HepG2 (cell line): ENCODE measurements around the gene ZNF655. TPM values are rescaled to one million over a fixed set of nuclear protein-coding genes. Genes with fewer than 3 reads are reported as not detected.

Experiments used
- ATF7 ChIP-seq, 2 experiments: fragments of 450-650 bp in 1 of 2; sonication (generic) in 1 of 2; formaldehyde crosslinking in 1 of 2; IDR thresholded peaks; 2 replicates each; pipeline versions ENCODE4 v1.4.0 to v1.6.1; 2016 to 2020; ENCODE audit warnings: antibody characterized with exemption in 1 of 2, mild to moderate bottlenecking in 1 of 2, missing genetic modification reagents in 1 of 2
- CBFB ChIP-seq: sonication (generic); formaldehyde crosslinking; IDR thresholded peaks from 2 replicates; pipeline ENCODE4 v1.4.0; 2020; ENCODE audit warnings: missing genetic modification reagents
- CEBPB ChIP-seq: IDR thresholded peaks from 2 replicates; pipeline ENCODE4 v1.6.1; 2011; ENCODE audit warnings: low read depth, low read length, improper control_type of control experiment, borderline replicate concordance
- MBNL3 ChIP-seq: fragments of 250-450 bp; sonication (Bioruptor Pico); conservative IDR thresholded peaks from 2 replicates; pipeline ENCODE4 v1.8.0; 2022; ENCODE audit warnings: mild to moderate bottlenecking, inconsistent platforms
- PHF8 ChIP-seq: sonication (generic); formaldehyde crosslinking; IDR thresholded peaks from 2 replicates; pipeline ENCODE4 v1.5.0; 2020; ENCODE audit warnings: missing genetic modification reagents
- POLR2G ChIP-seq: fragments of 200-400 bp; formaldehyde crosslinking; IDR thresholded peaks from 2 replicates; pipeline ENCODE4 v1.6.1; 2018; ENCODE audit warnings: mild to moderate bottlenecking, low read depth, low read length, moderate library complexity
- SP140L ChIP-seq: sonication (generic); formaldehyde crosslinking; IDR thresholded peaks from 2 replicates; pipeline ENCODE4 v1.4.0; 2020; ENCODE audit warnings: missing genetic modification reagents, borderline replicate concordance
- TBX2 ChIP-seq: sonication (generic); formaldehyde crosslinking; IDR thresholded peaks from 2 replicates; pipeline ENCODE4 v1.5.0; 2020; ENCODE audit warnings: missing genetic modification reagents, mild to moderate bottlenecking, borderline replicate concordance
- ZBTB1 ChIP-seq: sonication (generic); formaldehyde crosslinking; IDR thresholded peaks from 2 replicates; pipeline ENCODE4 v1.4.0; 2020; ENCODE audit warnings: missing genetic modification reagents, borderline replicate concordance
- ZBTB44 ChIP-seq: sonication (generic); formaldehyde crosslinking; IDR thresholded peaks from 2 replicates; pipeline ENCODE4 v1.4.0; 2020; ENCODE audit warnings: missing genetic modification reagents
- ZFP36 ChIP-seq: fragments of 150-350 bp; IDR thresholded peaks from 2 replicates; pipeline ENCODE4 v1.6.1; 2018; ENCODE audit warnings: borderline replicate concordance, low read length, low read depth; ENCODE audit not compliant: partially characterized antibody
- ZFP41 ChIP-seq: sonication (generic); formaldehyde crosslinking; IDR thresholded peaks from 2 replicates; pipeline ENCODE4 v1.4.0; 2020; ENCODE audit warnings: mild to moderate bottlenecking, missing genetic modification reagents, borderline replicate concordance
- ZMYM2 ChIP-seq: sonication (generic); formaldehyde crosslinking; IDR thresholded peaks from 2 replicates; pipeline ENCODE4 v1.8.0; 2022; ENCODE audit warnings: mild to moderate bottlenecking, missing genetic modification reagents
- ZNF549 ChIP-seq: sonication (generic); formaldehyde crosslinking; IDR thresholded peaks from 2 replicates; pipeline ENCODE4 v1.5.0; 2020; ENCODE audit warnings: missing genetic modification reagents
- ZNF616 ChIP-seq: sonication (generic); formaldehyde crosslinking; IDR thresholded peaks from 2 replicates; pipeline ENCODE4 v1.5.0; 2020; ENCODE audit warnings: low read depth, mild to moderate bottlenecking, missing genetic modification reagents
- ZNF83 ChIP-seq: sonication (generic); formaldehyde crosslinking; IDR thresholded peaks from 2 replicates; pipeline ENCODE4 v1.4.0; 2020; ENCODE audit warnings: missing genetic modification reagents, mild to moderate bottlenecking, borderline replicate concordance
- ZNF878 ChIP-seq: sonication (generic); formaldehyde crosslinking; IDR thresholded peaks from 2 replicates; pipeline ENCODE4 v1.8.1; 2023; ENCODE audit warnings: mild to moderate bottlenecking, missing genetic modification reagents, moderate library complexity
- polyA plus RNA-seq, 8 experiments: library from polyadenylated mRNA; depleted of rRNA in 3 of 8; stranded (reverse) in 7 of 8; unstranded in 1 of 8; fragments of >200 nt; fragmentation: Illumina TruSeq in 4 of 8; extraction: Trizol in 4 of 8; gene quantifications; 2 replicates each; pipeline versions ENCODE4 v1.2.1 to v1.2.3, GENCODE V29; 2011 to 2016; ENCODE audit warnings: low read depth in 4 of 8, missing spikeins in 1 of 8, mixed read lengths in 1 of 8; ENCODE audit not compliant: insufficient read depth in 1 of 8
- total RNA-seq, 5 experiments: library from RNA; depleted of rRNA; stranded (reverse); fragments of >200 nt; fragmentation: Illumina TruSeq; extraction: Trizol; gene quantifications; 2 replicates each; pipeline ENCODE4 v1.2.3, GENCODE V29; 2016; ENCODE audit warnings: low read depth in 1 of 5
- TF ChIP-seq, protein P1 (sequence below): sonication (generic); formaldehyde crosslinking; IDR thresholded peaks from 2 replicates; pipeline ENCODE4 v1.4.0; 2020; ENCODE audit warnings: missing genetic modification reagents
- TF ChIP-seq, protein P2 (sequence below): sonication (generic); formaldehyde crosslinking; IDR thresholded peaks from 2 replicates; pipeline ENCODE4 v1.4.0; 2020; ENCODE audit warnings: missing genetic modification reagents, mild to moderate bottlenecking, borderline replicate concordance
- TF ChIP-seq, protein P3 (sequence below): sonication (generic); formaldehyde crosslinking; IDR thresholded peaks from 2 replicates; pipeline ENCODE4 v1.4.0; 2020; ENCODE audit warnings: mild to moderate bottlenecking, low read depth, missing genetic modification reagents
- TF ChIP-seq, protein P4 (sequence below): sonication (generic); formaldehyde crosslinking; IDR thresholded peaks from 2 replicates; pipeline ENCODE4 v1.8.0; 2022; ENCODE audit warnings: low read depth, missing genetic modification reagents

Gene ZNF655
- total and polyA plus RNA-seq, 2 of the 13 experiments (the other 11 are each of a cell fraction or from before 2014, with no cell fraction given): 53.4 to 75.6 TPM

GRCh38 chr7:99616359-99617191 is 58.1 kb downstream of the ZNF655 start, which contains the start of gene ZSCAN25 (continued):
- no peak for TF ChIP-seq ATF7 (IDR thresholded peaks at IDR 0.05)
- TF ChIP-seq ATF7 (CRISPR knock-in tag; IDR thresholded peaks at IDR 0.05): peak; percentile 89
- peak; percentile 79 for TF ChIP-seq ZMYM2
- TF ChIP-seq, protein P1, sequence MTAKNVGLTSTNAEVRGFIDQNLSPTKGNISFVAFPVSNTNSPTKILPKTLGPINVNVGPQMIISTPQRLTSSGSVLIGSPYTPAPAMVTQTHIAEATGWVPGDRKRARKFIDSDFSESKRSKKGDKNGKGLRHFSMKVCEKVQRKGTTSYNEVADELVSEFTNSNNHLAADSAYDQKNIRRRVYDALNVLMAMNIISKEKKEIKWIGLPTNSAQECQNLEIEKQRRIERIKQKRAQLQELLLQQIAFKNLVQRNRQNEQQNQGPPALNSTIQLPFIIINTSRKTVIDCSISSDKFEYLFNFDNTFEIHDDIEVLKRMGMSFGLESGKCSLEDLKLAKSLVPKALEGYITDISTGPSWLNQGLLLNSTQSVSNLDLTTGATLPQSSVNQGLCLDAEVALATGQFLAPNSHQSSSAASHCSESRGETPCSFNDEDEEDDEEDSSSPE (CRISPR knock-in tag): peak; percentile 28; the same call in 1 of the 2 replicates
- TF ChIP-seq, protein P2, sequence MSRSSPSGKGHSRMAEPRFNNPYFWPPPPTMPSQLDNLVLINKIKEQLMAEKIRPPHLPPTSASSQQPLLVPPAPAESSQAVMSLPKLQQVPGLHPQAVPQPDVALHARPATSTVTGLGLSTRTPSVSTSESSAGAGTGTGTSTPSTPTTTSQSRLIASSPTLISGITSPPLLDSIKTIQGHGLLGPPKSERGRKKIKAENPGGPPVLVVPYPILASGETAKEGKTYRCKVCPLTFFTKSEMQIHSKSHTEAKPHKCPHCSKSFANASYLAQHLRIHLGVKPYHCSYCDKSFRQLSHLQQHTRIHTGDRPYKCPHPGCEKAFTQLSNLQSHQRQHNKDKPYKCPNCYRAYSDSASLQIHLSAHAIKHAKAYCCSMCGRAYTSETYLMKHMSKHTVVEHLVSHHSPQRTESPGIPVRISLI: no peak
- peak; percentile 94 for TF ChIP-seq POLR2G
- peak; percentile 87 for TF ChIP-seq TBX2 (CRISPR knock-in tag)
- TF ChIP-seq ZBTB1: no peak
- no peak for TF ChIP-seq ZBTB44 (CRISPR knock-in tag)
- peak; percentile 100 for TF ChIP-seq ZFP36
- no peak for TF ChIP-seq ZNF878
- TF ChIP-seq MBNL3: no peak
- 0 out of 2 replicates have a peak, but pooled peaks have one; percentile 60 for TF ChIP-seq ZNF616 (CRISPR knock-in tag)
- no peak for TF ChIP-seq ZNF549 (CRISPR knock-in tag)
- TF ChIP-seq ZFP41 (CRISPR knock-in tag): peak; percentile 55; the same call in 1 of the 2 replicates
- TF ChIP-seq CBFB (CRISPR knock-in tag): peak; percentile 89
- TF ChIP-seq, protein P3, sequence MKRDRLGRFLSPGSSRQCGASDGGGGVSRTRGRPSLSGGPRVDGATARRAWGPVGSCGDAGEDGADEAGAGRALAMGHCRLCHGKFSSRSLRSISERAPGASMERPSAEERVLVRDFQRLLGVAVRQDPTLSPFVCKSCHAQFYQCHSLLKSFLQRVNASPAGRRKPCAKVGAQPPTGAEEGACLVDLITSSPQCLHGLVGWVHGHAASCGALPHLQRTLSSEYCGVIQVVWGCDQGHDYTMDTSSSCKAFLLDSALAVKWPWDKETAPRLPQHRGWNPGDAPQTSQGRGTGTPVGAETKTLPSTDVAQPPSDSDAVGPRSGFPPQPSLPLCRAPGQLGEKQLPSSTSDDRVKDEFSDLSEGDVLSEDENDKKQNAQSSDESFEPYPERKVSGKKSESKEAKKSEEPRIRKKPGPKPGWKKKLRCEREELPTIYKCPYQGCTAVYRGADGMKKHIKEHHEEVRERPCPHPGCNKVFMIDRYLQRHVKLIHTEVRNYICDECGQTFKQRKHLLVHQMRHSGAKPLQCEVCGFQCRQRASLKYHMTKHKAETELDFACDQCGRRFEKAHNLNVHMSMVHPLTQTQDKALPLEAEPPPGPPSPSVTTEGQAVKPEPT (CRISPR knock-in tag): peak; percentile 85
- no peak for TF ChIP-seq CEBPB
- 0 out of 2 replicates have a peak, but pooled peaks have one; percentile 53 for TF ChIP-seq ZNF83 (CRISPR knock-in tag)
- TF ChIP-seq PHF8 (CRISPR knock-in tag): peak; percentile 98
- TF ChIP-seq, protein P4, sequence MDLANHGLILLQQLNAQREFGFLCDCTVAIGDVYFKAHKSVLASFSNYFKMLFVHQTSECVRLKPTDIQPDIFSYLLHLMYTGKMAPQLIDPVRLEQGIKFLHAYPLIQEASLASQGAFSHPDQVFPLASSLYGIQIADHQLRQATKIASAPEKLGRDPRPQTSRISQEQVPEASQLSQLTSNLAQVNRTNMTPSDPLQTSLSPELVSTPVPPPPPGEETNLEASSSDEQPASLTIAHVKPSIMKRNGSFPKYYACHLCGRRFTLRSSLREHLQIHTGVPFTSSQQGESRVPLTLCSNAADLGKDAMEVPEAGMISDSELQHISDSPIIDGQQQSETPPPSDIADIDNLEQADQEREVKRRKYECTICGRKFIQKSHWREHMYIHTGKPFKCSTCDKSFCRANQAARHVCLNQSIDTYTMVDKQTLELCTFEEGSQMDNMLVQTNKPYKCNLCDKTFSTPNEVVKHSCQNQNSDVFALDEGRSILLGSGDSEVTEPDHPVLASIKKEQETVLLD (CRISPR knock-in tag): no peak
- no peak for TF ChIP-seq SP140L (CRISPR knock-in tag)
